GM12878 (cell line): ENCODE results near the gene DACH1.

Experiments used
- BHLHE40 ChIP-seq, 2 experiments: fragments of 450-650 bp in 1 of 2; IDR thresholded peaks; 2 replicates each; pipeline ENCODE4 v1.6.1; 2011 to 2017; ENCODE audit warnings: low read depth in 2 of 2, borderline replicate concordance in 1 of 2, improper control_type of control experiment in 1 of 2, low read length in 1 of 2, mild to moderate bottlenecking in 1 of 2
- CHD4 ChIP-seq: fragments of 200-600 bp; sonication (generic); IDR thresholded peaks from 2 replicates; pipeline ENCODE4 v1.6.1; 2016; ENCODE audit warnings: mild to moderate bottlenecking
- HDGF ChIP-seq: fragments of 450-650 bp; IDR thresholded peaks from 2 replicates; pipeline ENCODE4 v1.6.1; 2016; ENCODE audit warnings: antibody characterized with exemption
- POLR2A ChIP-seq: IDR thresholded peaks from 2 replicates; pipeline ENCODE4 v1.6.1; 2011; ENCODE audit warnings: low read depth, mild to moderate bottlenecking, low read length
- POLR2AphosphoS5 ChIP-seq: IDR thresholded peaks from 2 replicates; pipeline ENCODE4 v1.6.1; 2011; ENCODE audit warnings: mild to moderate bottlenecking, low read length, inconsistent platforms
- SMAD1 ChIP-seq: fragments of 450-650 bp; IDR thresholded peaks from 2 replicates; pipeline ENCODE4 v1.6.1; 2018; ENCODE audit warnings: mild to moderate bottlenecking, low read depth; ENCODE audit not compliant: partially characterized antibody
- SMC3 ChIP-seq: IDR thresholded peaks from 2 replicates; pipeline ENCODE4 v1.6.1; 2011; ENCODE audit warnings: low read length, improper control_type of control experiment, borderline replicate concordance
- SREBF2 ChIP-seq: IDR thresholded peaks from 2 replicates; pipeline ENCODE4 v1.6.1; 2012; ENCODE audit warnings: mild to moderate bottlenecking, low read length
- SRF ChIP-seq, 2 experiments: IDR thresholded peaks; 2 replicates each; pipeline ENCODE4 v1.6.1; 2011; ENCODE audit warnings: low read depth in 2 of 2, low read length in 2 of 2, mild to moderate bottlenecking in 1 of 2, moderate library complexity in 1 of 2
- SUPT20H ChIP-seq: IDR thresholded peaks from 2 replicates; pipeline ENCODE4 v1.6.1; 2011; ENCODE audit warnings: low read depth, mild to moderate bottlenecking, low read length, moderate library complexity, borderline replicate concordance; ENCODE audit not compliant: control insufficient read depth
- ZBTB33 ChIP-seq: fragments of 450-650 bp; IDR thresholded peaks from 2 replicates; pipeline ENCODE4 v1.6.1; 2017; ENCODE audit warnings: mild to moderate bottlenecking
- ZSCAN29 ChIP-seq: fragments of 450-650 bp; IDR thresholded peaks from 2 replicates; pipeline ENCODE4 v1.6.1; 2017; ENCODE audit warnings: mild to moderate bottlenecking, moderate library complexity
- TF ChIP-seq, protein P1 (sequence below), 3 experiments: IDR thresholded peaks in 2 of 3; conservative IDR thresholded peaks in 1 of 3; 2 replicates each; pipeline ENCODE4 v1.5.1; 2011; ENCODE audit warnings: low read depth in 3 of 3, low read length in 3 of 3, mild to moderate bottlenecking in 3 of 3, control low read depth in 2 of 3, moderate library complexity in 2 of 3, inconsistent platforms in 1 of 3, mixed read lengths in 1 of 3; ENCODE audit not compliant: control insufficient read depth in 2 of 3, insufficient read depth in 1 of 3; ENCODE audit errors: extremely low read depth in 1 of 3

GRCh38 chr13:71858647-71859046 is 8.4 kb downstream of the DACH1 start:
- TF ChIP-seq CHD4 (no peak), SMAD1 (no peak), POLR2AphosphoS5 (no peak), POLR2A (no peak), ZSCAN29 (no peak), SREBF2 (no peak), SRF (IDR thresholded peaks at IDR 0.05; ENCODE audit: low read depth in 2 of 2, low read length in 2 of 2) (no peak), BHLHE40 (IDR thresholded peaks at IDR 0.05; ENCODE audit: borderline replicate concordance in 1 of 2, low read depth in 2 of 2, low read length in 1 of 2) (no peak), HDGF (no peak), SUPT20H (no peak), SMC3 (no peak), ZBTB33 (no peak)
- TF ChIP-seq, protein P1, sequence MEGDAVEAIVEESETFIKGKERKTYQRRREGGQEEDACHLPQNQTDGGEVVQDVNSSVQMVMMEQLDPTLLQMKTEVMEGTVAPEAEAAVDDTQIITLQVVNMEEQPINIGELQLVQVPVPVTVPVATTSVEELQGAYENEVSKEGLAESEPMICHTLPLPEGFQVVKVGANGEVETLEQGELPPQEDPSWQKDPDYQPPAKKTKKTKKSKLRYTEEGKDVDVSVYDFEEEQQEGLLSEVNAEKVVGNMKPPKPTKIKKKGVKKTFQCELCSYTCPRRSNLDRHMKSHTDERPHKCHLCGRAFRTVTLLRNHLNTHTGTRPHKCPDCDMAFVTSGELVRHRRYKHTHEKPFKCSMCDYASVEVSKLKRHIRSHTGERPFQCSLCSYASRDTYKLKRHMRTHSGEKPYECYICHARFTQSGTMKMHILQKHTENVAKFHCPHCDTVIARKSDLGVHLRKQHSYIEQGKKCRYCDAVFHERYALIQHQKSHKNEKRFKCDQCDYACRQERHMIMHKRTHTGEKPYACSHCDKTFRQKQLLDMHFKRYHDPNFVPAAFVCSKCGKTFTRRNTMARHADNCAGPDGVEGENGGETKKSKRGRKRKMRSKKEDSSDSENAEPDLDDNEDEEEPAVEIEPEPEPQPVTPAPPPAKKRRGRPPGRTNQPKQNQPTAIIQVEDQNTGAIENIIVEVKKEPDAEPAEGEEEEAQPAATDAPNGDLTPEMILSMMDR (IDR thresholded peaks at IDR 0.05 in 2 of 3, conservative IDR thresholded peaks at IDR 0.05 in 1 of 3; ENCODE audit: control insufficient read depth in 2 of 3, extremely low read depth in 1 of 3, insufficient read depth in 1 of 3, low read depth in 3 of 3, low read length in 3 of 3): no peak
